ENCODE results near the gene SYNGAP1.

Gene SYNGAP1

GRCh38 chr6:33404884-33405283, 15.0 kb upstream of the SYNGAP1 start:
- no peak for DNase-seq (ENCODE audit: low read depth)

- no peak for DNase-seq (ENCODE audit: low read depth)
These were observed 14.4 kb upstream of the SYNGAP1 start for GRCh38 chr6:33405386-33405940.

- no peak for DNase-seq (ENCODE audit: low read depth)
These were observed 13.7 kb upstream of the SYNGAP1 start for GRCh38 chr6:33406126-33406525.

GRCh38 chr6:33407132-33407718, 12.6 kb upstream of the SYNGAP1 start:
- DNase-seq (ENCODE audit: low read depth): peak; percentile 60

GRCh38 chr6:33410050-33410710, 9.7 kb upstream of the SYNGAP1 start:
- DNase-seq (ENCODE audit: low read depth): peak; percentile 96

- DNase-seq (ENCODE audit: low read depth): peak; percentile 59
These were observed 8.9 kb upstream of the SYNGAP1 start, which contains the start of gene PHF1 for GRCh38 chr6:33410711-33411631. PHF1 (plus strand) TSS chr6:33411014; CDS start chr6:33412264, 1,250 bp downstream.

- no peak for DNase-seq (ENCODE audit: low read depth)
These were observed 8.2 kb upstream of the SYNGAP1 start for GRCh38 chr6:33411632-33412005.

- no peak for DNase-seq (ENCODE audit: low read depth)
These were observed 7.5 kb upstream of the SYNGAP1 start for GRCh38 chr6:33412140-33413009.

GRCh38 chr6:33413241-33414120, 6.4 kb upstream of the SYNGAP1 start:
- DNase-seq (ENCODE audit: low read depth): no peak

GRCh38 chr6:33414592-33415271, 5.1 kb upstream of the SYNGAP1 start:
- no peak for DNase-seq (ENCODE audit: low read depth)

GRCh38 chr6:33415831-33416230, 4.0 kb upstream of the SYNGAP1 start:
- DNase-seq (ENCODE audit: low read depth): no peak

GRCh38 chr6:33416386-33417127, 3.3 kb upstream of the SYNGAP1 start:
- no peak for DNase-seq (ENCODE audit: low read depth)

GRCh38 chr6:33417128-33417902, 2.5 kb upstream of the SYNGAP1 start:
- DNase-seq (ENCODE audit: low read depth): peak; percentile 69

- DNase-seq (ENCODE audit: low read depth): peak; percentile 100
These were observed 1.8 kb upstream of the SYNGAP1 start, which contains the start of gene CUTA for GRCh38 chr6:33417903-33418689. CUTA (minus strand) TSS chr6:33418107; CDS start chr6:33418000, 107 bp downstream.

- DNase-seq (ENCODE audit: low read depth): no peak
These were observed 1.1 kb upstream of the SYNGAP1 start for GRCh38 chr6:33418690-33419291.

- DNase-seq (ENCODE audit: low read depth): no peak
These were observed 852 bp downstream of the SYNGAP1 start for GRCh38 chr6:33420491-33421343.

All from stromal cell of bone marrow (primary cell).